GM19397 (cell line): ENCODE measurements around the gene ENTHD1.
A peak's percentile ranks its signal among the peaks of the same experiment; 100 is the strongest.
"Not testable (repeated sequence)": the region's sequence is repeated elsewhere in the genome, so short reads cannot be mapped to it uniquely, and the experiment has no call there.

ENCODE experiments used
- ATAC-seq: cut with Tn5 transposase; IDR thresholded peaks from one replicate; pipeline ENCODE4 v1.9.1; 2021; ENCODE audit warnings: mild to moderate bottlenecking, moderate library complexity; ENCODE audit not compliant: unreplicated experiment

The ENTHD1 gene

GRCh38 chr22:39901565-39902146 lies 8.1 kb upstream of the ENTHD1 start:
- ATAC-seq, result no peak

- peak; percentile 51 for ATAC-seq
These were observed 7.0 kb upstream of the ENTHD1 start, which contains the start of gene GRAP2 for GRCh38 chr22:39900306-39901227. Gene GRAP2 (plus strand): TSS chr22:39901084. CDS start chr22:39947107, 46,023 bp downstream.

GRCh38 chr22:39898997-39899396 lies 5.4 kb upstream of the ENTHD1 start:
- peak; percentile 73 for ATAC-seq

- ATAC-seq, result no peak
These were observed 4.3 kb upstream of the ENTHD1 start for GRCh38 chr22:39897841-39898240.

- no peak for ATAC-seq
These were observed 2.9 kb upstream of the ENTHD1 start for GRCh38 chr22:39896313-39896996.

DNA sequence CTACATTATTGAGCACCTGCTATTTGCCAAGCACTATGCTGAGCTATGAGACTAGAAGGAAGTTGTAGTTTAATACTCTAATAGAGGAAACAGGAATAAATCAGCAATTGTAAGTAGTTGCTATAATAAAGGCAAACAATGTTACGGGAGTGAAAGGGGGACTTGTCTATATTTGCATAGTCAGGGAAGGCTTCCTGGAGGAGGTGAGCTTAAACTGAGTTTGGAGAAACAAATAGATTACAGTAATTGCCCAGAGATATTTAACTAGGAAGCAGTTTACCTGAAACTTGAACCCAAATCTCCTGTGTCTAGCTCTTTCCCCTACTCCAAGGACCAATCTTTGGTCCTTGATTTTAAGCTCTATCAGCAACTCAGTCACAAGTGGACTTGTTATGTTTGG lies 2.1 kb upstream of the ENTHD1 start:
- no peak for ATAC-seq

DNA sequence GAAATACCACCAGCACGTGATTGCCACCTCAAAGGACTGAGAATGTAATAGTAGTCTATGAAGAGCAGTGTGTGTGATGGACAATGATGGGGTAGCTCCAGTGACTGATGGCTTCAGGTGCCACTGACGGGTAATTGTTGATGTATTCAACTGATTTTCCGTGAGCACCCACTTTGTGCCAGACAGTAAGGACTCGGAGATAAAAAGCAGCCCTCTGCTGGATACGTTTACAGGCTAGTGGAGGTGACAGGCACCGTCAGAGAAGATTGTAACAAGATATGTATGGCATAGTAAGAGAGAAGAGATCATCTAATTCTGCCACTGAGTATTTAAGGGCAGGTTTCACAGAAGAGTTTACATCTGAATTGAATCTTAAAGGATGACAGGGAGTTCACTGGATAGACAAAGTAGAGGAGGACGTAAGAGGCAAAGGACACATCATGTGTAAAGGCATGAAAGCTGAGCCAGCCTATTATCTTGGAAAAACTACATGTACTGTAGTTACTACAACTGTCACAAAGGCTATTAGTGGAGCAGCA lies 1.1 kb upstream of the ENTHD1 start:
- no peak for ATAC-seq

GRCh38 chr22:39889924-39890323 lies 3.6 kb downstream of the ENTHD1 start:
- ATAC-seq, result not testable (repeated sequence)

DNA sequence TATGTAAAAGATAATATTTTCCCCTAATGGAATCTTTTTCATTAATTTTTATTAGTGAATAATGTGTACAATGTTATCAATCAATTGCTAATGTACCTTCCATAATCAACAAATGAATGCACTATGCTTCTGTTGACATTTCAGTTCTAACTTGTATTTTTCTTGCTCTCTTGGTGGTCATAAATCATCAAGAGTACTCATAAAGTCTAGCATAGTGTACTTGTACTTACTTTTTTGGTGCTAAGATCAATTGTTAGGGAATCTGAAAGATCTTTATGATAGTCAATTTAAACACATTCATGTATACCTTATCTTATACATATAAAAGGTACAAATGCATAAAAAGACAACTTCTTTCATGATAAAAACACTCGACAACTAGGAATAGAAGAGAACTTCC lies 10.5 kb downstream of the ENTHD1 start:
- ATAC-seq, result no peak

DNA sequence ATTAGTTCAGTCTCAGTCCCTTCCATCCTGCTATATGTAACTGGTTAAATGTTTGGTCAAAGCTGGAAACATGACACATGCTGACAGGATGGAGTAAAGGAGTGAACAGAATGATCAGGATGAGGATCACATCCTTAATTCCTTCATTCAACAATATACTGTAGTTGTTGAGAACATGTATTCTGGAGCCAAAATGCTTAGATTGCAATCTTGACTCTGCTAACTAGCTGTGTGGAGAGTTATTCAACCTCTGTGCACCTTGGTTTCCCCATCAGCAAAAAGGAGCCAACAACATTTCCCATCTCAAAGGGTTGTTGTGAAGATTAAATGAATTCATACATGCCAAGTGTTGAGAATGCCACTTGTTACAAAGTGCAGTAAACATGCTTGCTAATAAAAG lies 12.8 kb downstream of the ENTHD1 start:
- no peak for ATAC-seq

DNA sequence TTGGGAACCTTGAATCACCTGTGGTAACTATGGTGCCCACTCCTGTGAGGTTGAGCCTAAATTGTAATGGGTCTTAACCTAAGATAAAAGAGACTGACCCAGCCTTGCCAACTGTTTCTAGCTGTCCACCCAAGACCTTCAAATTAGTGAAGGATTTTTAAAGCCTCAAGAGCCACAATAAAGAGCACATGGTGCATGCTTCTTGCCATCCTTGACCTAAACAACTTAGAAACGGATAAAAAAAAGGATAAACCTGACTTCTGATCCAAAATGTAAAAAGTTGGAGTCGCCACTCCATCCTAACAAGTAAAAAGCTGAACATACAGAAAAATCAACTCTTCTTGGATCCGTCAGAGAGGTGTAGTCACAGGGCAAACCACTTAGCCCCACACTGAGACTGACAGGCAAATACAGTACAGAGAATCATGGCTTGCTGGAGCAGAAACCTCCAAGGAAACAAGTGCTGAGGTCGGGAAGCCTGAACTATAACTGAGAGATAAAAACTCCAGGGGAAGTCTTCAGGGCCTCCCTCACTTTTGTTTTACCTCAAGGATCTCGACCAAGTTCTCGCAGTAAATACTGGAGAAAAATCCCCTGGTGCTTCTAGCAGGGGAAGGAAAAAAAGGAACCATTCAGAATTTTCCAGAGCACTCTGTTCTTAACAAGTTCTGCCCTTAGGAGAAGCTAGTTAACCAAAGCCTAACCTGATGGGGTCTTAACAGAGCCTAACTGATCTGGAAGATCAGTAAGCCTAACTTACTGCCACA lies 16.3 kb downstream of the ENTHD1 start:
- no peak for ATAC-seq

GRCh38 chr22:39875176-39875885 lies 18.2 kb downstream of the ENTHD1 start:
- not testable (repeated sequence) for ATAC-seq

- ATAC-seq, result no peak
These were observed 19.6 kb downstream of the ENTHD1 start for GRCh38 chr22:39873965-39874364.

GRCh38 chr22:39872548-39872947 lies 21.0 kb downstream of the ENTHD1 start:
- no peak for ATAC-seq

GRCh38 chr22:39871008-39871798 lies 22.4 kb downstream of the ENTHD1 start:
- no peak for ATAC-seq

DNA sequence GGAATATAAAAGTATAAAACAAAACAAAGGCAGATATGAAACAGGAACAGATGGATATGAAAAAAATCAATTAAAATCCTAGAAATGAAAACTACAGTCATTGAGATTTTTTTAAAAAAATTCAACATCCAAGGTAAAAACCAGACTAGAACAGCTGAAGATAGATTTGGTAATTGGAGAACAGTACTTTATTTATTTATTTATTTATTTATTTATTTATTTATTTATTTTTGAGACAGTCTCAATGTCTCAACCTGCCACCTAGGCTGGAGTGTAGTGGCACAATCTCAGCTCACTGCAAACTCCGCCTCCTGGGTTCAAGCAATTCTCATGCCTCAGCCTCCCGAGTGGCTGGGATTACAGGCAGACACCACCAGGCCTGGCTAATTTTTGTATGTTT lies 23.8 kb downstream of the ENTHD1 start:
- ATAC-seq, result not testable (repeated sequence)

DNA sequence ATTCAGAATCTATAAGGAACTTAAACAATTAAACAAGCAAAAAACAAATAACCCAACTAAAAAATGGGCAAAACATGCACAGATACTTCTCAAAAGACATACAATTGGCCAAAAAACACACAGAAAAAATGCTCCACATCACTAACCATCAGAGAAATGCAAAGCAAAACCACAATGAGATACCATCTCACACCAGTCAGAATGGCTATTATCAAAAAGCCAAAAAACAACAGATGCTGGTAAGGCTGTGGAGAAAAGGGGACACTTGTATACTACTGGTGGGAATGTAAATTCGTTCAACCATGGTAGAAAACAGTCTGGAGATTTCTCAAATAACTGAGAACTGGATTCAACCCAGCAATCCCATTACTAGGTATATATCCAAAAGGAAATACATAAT lies 24.8 kb downstream of the ENTHD1 start:
- no peak for ATAC-seq

DNA sequence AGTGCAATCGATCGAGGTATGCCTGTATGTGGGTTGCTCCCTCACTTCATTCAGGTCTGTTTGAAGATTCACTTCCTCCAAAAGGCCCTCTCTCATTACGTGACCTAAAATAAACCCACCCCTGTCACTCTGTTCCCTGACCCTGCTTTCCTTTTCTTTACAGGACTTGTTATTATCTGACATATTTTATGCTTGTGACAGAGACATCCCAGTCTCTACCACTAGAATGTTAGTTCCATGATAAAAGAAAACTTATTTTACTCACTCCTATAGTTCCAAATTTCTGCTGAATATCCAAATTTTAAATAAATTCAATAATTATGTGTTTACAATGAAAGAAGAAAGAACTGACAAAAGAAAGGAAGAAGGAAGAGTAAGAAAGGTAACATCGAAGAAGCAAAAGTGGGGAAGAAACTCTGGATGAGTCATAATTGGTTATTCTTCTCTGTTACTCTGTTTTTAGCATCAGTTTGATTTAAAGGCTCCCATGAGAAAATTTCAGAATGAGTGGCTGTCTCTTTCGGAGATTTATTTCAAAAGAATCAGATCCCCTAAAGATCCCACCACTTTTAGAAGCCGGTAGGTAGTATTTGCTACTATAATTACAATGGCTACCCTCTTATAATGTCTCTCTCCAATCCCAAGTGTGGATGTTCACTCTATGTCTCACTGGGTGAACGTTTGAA lies 33.5 kb downstream of the ENTHD1 start:
- ATAC-seq, result no peak

- ATAC-seq, result no peak
These were observed 37.0 kb downstream of the ENTHD1 start for GRCh38 chr22:39856588-39856987.
